22Rv1 (cell line): Measurements from ENCODE around the gene AFAP1L2.

ENCODE experiments used
- ZFX ChIP-seq: fragments of 450-650 bp; IDR thresholded peaks from 2 replicates; pipeline ENCODE4 v1.6.1; 2017; ENCODE audit warnings: antibody characterized with exemption, borderline replicate concordance
- TF ChIP-seq, protein P1 (sequence below): fragments of 450-650 bp; IDR thresholded peaks from 2 replicates; pipeline ENCODE4 v1.5.1; 2017; ENCODE audit warnings: mild to moderate bottlenecking

DNA sequence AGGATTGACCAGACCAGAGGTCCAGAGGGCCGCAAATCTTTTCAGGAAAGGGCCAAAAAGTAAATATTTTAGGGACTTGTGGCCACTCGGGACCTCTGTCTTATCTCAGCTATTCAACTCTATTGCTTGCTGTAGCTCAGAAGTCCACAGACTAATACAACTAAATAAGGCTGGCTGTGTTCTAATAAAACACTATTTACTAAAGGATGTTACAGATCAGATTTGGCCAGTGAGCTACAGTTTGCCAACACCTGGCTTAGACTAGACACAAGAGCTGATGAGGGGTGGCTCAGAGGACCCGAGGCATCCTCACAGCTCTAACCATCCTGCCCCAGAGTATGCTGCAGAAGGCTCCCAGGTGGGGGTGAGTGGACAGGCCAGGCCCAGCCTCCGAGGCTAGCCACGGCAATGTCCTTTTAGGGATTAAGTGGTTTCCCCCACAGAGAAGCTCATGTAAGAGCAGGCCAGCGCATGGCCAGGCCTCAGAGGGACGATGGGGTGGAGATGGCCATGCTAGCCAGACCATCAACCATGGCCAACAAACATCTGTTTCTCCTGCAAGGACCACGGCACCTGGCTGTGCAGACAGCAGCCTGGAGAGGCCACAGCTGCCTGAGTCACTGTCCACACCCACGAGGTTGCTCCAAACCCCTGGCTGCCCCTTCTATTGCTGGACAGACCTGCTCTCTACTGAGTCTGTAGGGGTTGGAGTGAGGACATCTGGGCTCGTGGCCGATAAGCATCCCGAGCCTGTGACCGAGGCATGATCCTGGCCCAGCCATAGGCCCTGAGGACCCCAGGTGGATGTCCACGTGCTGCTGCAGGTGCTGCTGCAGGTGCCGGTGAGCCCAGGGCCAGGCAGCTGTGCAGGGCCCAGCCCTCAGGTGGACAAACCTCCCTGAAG, 76.5 kb downstream of the AFAP1L2 start:
- TF ChIP-seq, protein P1, sequence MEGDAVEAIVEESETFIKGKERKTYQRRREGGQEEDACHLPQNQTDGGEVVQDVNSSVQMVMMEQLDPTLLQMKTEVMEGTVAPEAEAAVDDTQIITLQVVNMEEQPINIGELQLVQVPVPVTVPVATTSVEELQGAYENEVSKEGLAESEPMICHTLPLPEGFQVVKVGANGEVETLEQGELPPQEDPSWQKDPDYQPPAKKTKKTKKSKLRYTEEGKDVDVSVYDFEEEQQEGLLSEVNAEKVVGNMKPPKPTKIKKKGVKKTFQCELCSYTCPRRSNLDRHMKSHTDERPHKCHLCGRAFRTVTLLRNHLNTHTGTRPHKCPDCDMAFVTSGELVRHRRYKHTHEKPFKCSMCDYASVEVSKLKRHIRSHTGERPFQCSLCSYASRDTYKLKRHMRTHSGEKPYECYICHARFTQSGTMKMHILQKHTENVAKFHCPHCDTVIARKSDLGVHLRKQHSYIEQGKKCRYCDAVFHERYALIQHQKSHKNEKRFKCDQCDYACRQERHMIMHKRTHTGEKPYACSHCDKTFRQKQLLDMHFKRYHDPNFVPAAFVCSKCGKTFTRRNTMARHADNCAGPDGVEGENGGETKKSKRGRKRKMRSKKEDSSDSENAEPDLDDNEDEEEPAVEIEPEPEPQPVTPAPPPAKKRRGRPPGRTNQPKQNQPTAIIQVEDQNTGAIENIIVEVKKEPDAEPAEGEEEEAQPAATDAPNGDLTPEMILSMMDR, result no peak
- no peak for TF ChIP-seq ZFX
